GM19351 (cell line): ENCODE measurements around the gene KRTAP4-16.
"Not testable (repeated sequence)": the region's sequence is repeated elsewhere in the genome, so short reads cannot be mapped to it uniquely, and the experiment has no call there.

Source experiments
- ATAC-seq: cut with Tn5 transposase; IDR thresholded peaks from one replicate; pipeline ENCODE4 v1.9.1; 2021; ENCODE audit warnings: mild to moderate bottlenecking, moderate library complexity; ENCODE audit not compliant: unreplicated experiment

The KRTAP4-16 gene

GRCh38 chr17:41101586-41102259, at the start of gene KRTAP4-16:
TSS of gene KRTAP4-16 (minus strand) at chr17:41102209. CDS start at chr17:41102209, 0 bp downstream.
- ATAC-seq, result no peak

GRCh38 chr17:41151525-41151924, 49.5 kb upstream of the KRTAP4-16 start:
- ATAC-seq, result no peak

GRCh38 chr17:41150026-41150425, 48.0 kb upstream of the KRTAP4-16 start:
- ATAC-seq, result no peak

GRCh38 chr17:41149652-41149985, 47.6 kb upstream of the KRTAP4-16 start, which contains the start of gene KRTAP4-5:
TSS of gene KRTAP4-5 (minus strand) at chr17:41149825. CDS start at chr17:41149767, 58 bp downstream.
- ATAC-seq, result no peak

GRCh38 chr17:41148971-41149651, 47.1 kb upstream of the KRTAP4-16 start:
- not testable (repeated sequence) for ATAC-seq

- ATAC-seq, result no peak
Measured at GRCh38 chr17:41147531-41148204, 45.7 kb upstream of the KRTAP4-16 start.

- ATAC-seq, result no peak
Measured at GRCh38 chr17:41145261-41145660, 43.3 kb upstream of the KRTAP4-16 start.

- ATAC-seq, result no peak
Measured at GRCh38 chr17:41144846-41145245, 42.8 kb upstream of the KRTAP4-16 start.

- no peak for ATAC-seq
Measured at GRCh38 chr17:41141361-41141760, 39.4 kb upstream of the KRTAP4-16 start.

- no peak for ATAC-seq
Measured at GRCh38 chr17:41140360-41141131, 38.5 kb upstream of the KRTAP4-16 start, which contains the start of gene KRTAP4-6. TSS of gene KRTAP4-6 (minus strand) at chr17:41140544. CDS start at chr17:41140487, 57 bp downstream.

- not testable (repeated sequence) for ATAC-seq
Measured at GRCh38 chr17:41139865-41140264, 37.9 kb upstream of the KRTAP4-16 start.

- no peak for ATAC-seq
Measured at GRCh38 chr17:41133880-41134735, 32.1 kb upstream of the KRTAP4-16 start.

- no peak for ATAC-seq
Measured at GRCh38 chr17:41131979-41132378, 30.0 kb upstream of the KRTAP4-16 start.

GRCh38 chr17:41127371-41127770, 25.4 kb upstream of the KRTAP4-16 start:
- no peak for ATAC-seq

- ATAC-seq, result no peak
Measured at GRCh38 chr17:41126412-41126811, 24.4 kb upstream of the KRTAP4-16 start.

GRCh38 chr17:41125064-41125463, 23.1 kb upstream of the KRTAP4-16 start:
- no peak for ATAC-seq

- ATAC-seq, result not testable (repeated sequence)
Measured at GRCh38 chr17:41123991-41124371, 22.0 kb upstream of the KRTAP4-16 start, which contains the start of gene KRTAP4-12. TSS of gene KRTAP4-12 (minus strand) at chr17:41124182. CDS start at chr17:41124122, 60 bp downstream.

GRCh38 chr17:41123292-41123990, 21.4 kb upstream of the KRTAP4-16 start:
- ATAC-seq, result not testable (repeated sequence)

- no peak for ATAC-seq
Measured at GRCh38 chr17:41121742-41122141, 19.7 kb upstream of the KRTAP4-16 start.
